Smooth muscle cell (in vitro differentiated cells): ENCODE measurements around the gene HTR3D. TPM values are rescaled to one million over a fixed set of nuclear protein-coding genes. Genes with fewer than 3 reads are reported as not detected.

Source experiments
- DNase-seq: peaks from one replicate; lab custom pipeline; 2025; ENCODE audit not compliant: unreplicated experiment; lab: John Stamatoyannopoulos, UW
- H2AFZ ChIP-seq: fragments of 200-600 bp; sonication (generic); 2 replicates; pipeline ENCODE4 v1.6.0; 2016; ENCODE audit warnings: antibody characterized with exemption, low read depth, mild to moderate bottlenecking
- H3F3A ChIP-seq: fragments of 200-600 bp; sonication (generic); 2 replicates; pipeline ENCODE4 v1.6.0; 2017; ENCODE audit warnings: antibody characterized with exemption, low read depth
- H3K27ac ChIP-seq: fragments of 200-600 bp; sonication (generic); 2 replicates; pipeline ENCODE4 v1.5.1; 2016; ENCODE audit warnings: low read depth, mild to moderate bottlenecking
- H3K27me3 ChIP-seq: fragments of 200-600 bp; sonication (generic); 2 replicates; pipeline ENCODE4 v1.6.1; 2016; ENCODE audit warnings: low read depth, mild to moderate bottlenecking
- H3K36me3 ChIP-seq: fragments of 200-600 bp; sonication (generic); 2 replicates; pipeline ENCODE4 v1.5.1; 2016; ENCODE audit warnings: low read depth
- H3K4me1 ChIP-seq: fragments of 200-600 bp; sonication (generic); 2 replicates; pipeline ENCODE4 v1.5.1; 2016; ENCODE audit warnings: low read depth
- H3K4me2 ChIP-seq: fragments of 200-600 bp; sonication (generic); 2 replicates; pipeline ENCODE4 v1.6.0; 2016; ENCODE audit warnings: mild to moderate bottlenecking
- H3K4me3 ChIP-seq: fragments of 200-600 bp; sonication (generic); 2 replicates; pipeline ENCODE4 v1.5.1; 2016; ENCODE audit warnings: mild to moderate bottlenecking
- H3K79me2 ChIP-seq: fragments of 200-600 bp; sonication (generic); 2 replicates; pipeline ENCODE4 v1.6.0; 2016; ENCODE audit warnings: low read depth, mild to moderate bottlenecking
- H3K9ac ChIP-seq: fragments of 200-600 bp; sonication (generic); 2 replicates; pipeline ENCODE4 v1.6.0; 2016; ENCODE audit warnings: low read depth
- H3K9me3 ChIP-seq: fragments of 200-600 bp; sonication (generic); replicated peaks from 2 replicates; pipeline ENCODE4 v1.5.1; 2016; ENCODE audit warnings: low read depth
- H4K20me1 ChIP-seq: fragments of 200-600 bp; sonication (generic); 2 replicates; pipeline ENCODE4 v1.6.0; 2016; ENCODE audit warnings: low read depth
- WGBS: methylation state at CpG from one replicate; pipeline ENCODE4 v1.1.7; 2016; ENCODE audit warnings: low lambda C conversion rate; 5-methylcytosine and 5-hydroxymethylcytosine counted together
- polyA plus RNA-seq: library from polyadenylated mRNA; unstranded; fragments of >200 nt; fragmentation: Nextera tagmentation; extraction: Ambion mirVana; gene quantifications from 2 replicates; pipeline ENCODE4 v1.2.1, GENCODE V29; 2016
- total RNA-seq: library from RNA; depleted of rRNA; stranded (reverse); fragments of >200 nt; gene quantifications from 2 replicates; pipeline ENCODE4 v1.2.3, GENCODE V29; 2014
- TF ChIP-seq, protein P1 (sequence below): fragments of 200-600 bp; sonication (generic); IDR thresholded peaks from 2 replicates; pipeline ENCODE4 v1.5.1; 2017; ENCODE audit warnings: borderline replicate concordance, mild to moderate bottlenecking, antibody characterized with exemption; ENCODE audit not compliant: insufficient read depth, poor library complexity, severe bottlenecking

HTR3D gene
- total and polyA plus RNA-seq, 2 experiments from 2014 or later, result not detected

DNA sequence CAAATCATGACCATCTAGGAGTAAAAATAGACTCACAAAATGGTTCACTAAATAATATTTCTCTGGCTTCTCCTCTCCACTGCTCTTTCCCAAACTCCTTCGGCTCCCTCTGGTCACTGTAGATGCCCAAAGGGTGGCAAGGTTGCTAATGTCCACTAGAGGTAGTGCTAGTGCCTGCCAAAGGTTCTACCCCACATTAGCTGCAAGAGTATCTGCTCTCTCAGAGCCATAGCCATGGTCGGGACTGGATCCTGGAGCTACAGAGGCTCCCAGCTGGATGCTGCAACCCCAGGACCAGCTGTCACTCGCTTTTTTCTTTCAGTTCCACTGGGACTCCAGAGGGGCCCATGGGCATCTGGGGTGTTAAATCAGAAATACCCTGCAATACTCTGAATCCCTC lies 8.5 kb downstream of the HTR3D start:
- WGBS, result 67% methylated on average over 3 of the region's 3 CpGs
- no peaks in the 10 kb centered on the region for H3K79me2 ChIP-seq

DNA sequence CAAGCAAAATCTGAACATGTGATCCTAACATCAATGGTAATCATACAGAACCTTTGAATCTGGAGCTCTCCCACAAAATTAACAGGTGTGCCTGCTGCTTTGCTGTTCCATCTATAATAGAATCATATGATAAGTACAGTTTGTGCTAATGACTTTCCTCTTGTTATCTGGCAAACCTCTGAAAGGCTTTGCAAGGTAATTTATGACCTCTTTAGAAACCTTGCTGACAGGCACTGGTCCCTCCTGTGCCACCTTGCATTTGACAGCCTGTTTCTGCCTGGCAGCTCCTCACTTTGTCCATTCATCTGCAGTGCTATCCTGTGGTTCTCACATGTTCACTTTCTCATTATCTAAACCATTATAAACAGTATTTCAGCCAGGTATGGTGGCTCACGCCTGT lies 11.1 kb downstream of the HTR3D start:
- TF ChIP-seq, protein P1, sequence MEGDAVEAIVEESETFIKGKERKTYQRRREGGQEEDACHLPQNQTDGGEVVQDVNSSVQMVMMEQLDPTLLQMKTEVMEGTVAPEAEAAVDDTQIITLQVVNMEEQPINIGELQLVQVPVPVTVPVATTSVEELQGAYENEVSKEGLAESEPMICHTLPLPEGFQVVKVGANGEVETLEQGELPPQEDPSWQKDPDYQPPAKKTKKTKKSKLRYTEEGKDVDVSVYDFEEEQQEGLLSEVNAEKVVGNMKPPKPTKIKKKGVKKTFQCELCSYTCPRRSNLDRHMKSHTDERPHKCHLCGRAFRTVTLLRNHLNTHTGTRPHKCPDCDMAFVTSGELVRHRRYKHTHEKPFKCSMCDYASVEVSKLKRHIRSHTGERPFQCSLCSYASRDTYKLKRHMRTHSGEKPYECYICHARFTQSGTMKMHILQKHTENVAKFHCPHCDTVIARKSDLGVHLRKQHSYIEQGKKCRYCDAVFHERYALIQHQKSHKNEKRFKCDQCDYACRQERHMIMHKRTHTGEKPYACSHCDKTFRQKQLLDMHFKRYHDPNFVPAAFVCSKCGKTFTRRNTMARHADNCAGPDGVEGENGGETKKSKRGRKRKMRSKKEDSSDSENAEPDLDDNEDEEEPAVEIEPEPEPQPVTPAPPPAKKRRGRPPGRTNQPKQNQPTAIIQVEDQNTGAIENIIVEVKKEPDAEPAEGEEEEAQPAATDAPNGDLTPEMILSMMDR, result no peak
- Histone ChIP-seq H2AFZ (no peak overlapping the region), H3K9ac (no peak overlapping the region), H3K36me3 (no peaks in the 10 kb centered on the region), H3K27ac (no peak overlapping the region), H3K27me3 (peaks cover under 1% of the 10 kb centered on the region), H3K4me3 (no peak overlapping the region), H3K4me1 (no peaks in the 10 kb centered on the region), H3K9me3 (no peaks in the 10 kb centered on the region), H3K79me2 (no peaks in the 10 kb centered on the region), H3F3A (no peaks in the 10 kb centered on the region), H3K4me2 (no peak overlapping the region), H4K20me1 (no peaks in the 10 kb centered on the region)
- 83% methylated on average over 1 of the region's 1 CpG for WGBS
- no peak for DNase-seq

More for the DNA sequence above, 8.5 kb downstream of the HTR3D start:
- Histone ChIP-seq H3K9me3 (no peaks in the 10 kb centered on the region), H4K20me1 (no peaks in the 10 kb centered on the region), H3K27me3 (peaks cover 8% of the 10 kb centered on the region), H3K27ac (no peak overlapping the region), H3K4me2 (no peak overlapping the region), H3K36me3 (no peaks in the 10 kb centered on the region), H3K9ac (no peak overlapping the region), H2AFZ (no peak overlapping the region), H3F3A (no peaks in the 10 kb centered on the region), H3K4me3 (no peak overlapping the region), H3K4me1 (no peaks in the 10 kb centered on the region)
- TF ChIP-seq, protein P1, result no peak
- no peak for DNase-seq

DNA sequence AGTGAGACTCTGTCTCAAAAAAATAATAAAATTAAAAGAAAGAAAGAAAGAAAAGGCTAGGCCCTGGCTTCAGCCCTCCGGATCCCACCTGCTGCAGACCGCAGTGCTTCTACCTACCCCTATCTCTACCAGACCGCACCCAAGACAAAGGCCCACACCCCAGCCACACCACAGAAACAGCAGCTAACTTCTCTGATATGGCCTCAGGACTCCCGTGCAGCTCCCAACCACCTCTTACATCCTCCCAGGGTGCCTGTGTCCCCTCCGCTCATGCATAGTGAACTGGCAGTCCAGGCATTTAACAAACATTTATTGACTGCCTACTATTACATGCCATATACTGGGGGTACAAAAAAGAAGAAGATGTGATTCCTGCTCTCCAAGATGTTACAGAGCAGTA lies 14.5 kb downstream of the HTR3D start:
- Histone ChIP-seq H3F3A (no peaks in the 10 kb centered on the region), H3K27me3 (no peaks in the 10 kb centered on the region), H3K27ac (no peak overlapping the region), H3K36me3 (no peaks in the 10 kb centered on the region), H2AFZ (no peak overlapping the region), H3K79me2 (no peaks in the 10 kb centered on the region), H3K9me3 (no peaks in the 10 kb centered on the region), H4K20me1 (no peaks in the 10 kb centered on the region), H3K4me1 (no peaks in the 10 kb centered on the region), H3K4me2 (no peak overlapping the region), H3K4me3 (no peak overlapping the region), H3K9ac (no peak overlapping the region)
- 95% methylated on average over 5 of the region's 5 CpGs for WGBS
- DNase-seq, result no peak
- TF ChIP-seq, protein P1, result no peak

DNA sequence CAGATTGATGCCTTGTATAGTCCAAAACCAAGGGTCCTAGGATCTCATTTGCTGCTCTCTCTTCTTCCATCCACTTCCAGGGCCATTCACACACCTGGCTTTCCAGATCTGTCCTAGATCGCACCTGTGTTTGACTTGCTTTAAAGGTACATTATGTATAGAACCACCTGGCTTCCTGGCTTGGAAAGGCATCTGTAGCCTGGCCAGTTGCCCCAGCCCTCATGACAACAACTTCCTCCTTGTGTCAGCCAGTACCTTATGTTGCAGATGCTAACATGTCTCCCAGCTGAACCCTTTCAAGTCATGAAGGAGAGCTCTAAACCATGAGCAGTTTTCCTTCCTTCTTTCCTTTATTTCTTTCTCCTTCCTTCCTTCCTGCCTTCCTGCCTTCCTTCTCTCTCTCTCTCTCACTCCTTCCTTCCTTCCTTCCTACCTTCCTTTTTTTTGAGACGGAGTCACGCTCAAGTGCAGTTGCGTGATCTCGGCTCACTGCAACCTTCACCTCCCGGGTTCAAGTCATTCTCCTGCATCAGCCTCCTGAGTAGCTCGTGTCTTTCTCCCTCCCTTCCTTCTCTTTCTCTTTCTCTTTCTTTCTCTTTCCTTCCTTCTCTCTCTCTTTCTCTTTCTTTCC lies 18.8 kb downstream of the HTR3D start:
- H3K4me3 ChIP-seq, result no peak overlapping the region
- no peak overlapping the region for H3K9ac ChIP-seq
- DNase-seq, result no peak
- no peaks in the 10 kb centered on the region for H3F3A ChIP-seq
- no peaks in the 10 kb centered on the region for H3K9me3 ChIP-seq
- H3K4me2 ChIP-seq, result no peak overlapping the region
- no peaks in the 10 kb centered on the region for H3K36me3 ChIP-seq
- H4K20me1 ChIP-seq, result no peaks in the 10 kb centered on the region
- H3K79me2 ChIP-seq, result no peaks in the 10 kb centered on the region
- H2AFZ ChIP-seq, result no peak overlapping the region
- H3K27me3 ChIP-seq, result no peaks in the 10 kb centered on the region
- WGBS, result 92% methylated on average over 7 of the region's 7 CpGs
- TF ChIP-seq, protein P1, result no peak
- H3K4me1 ChIP-seq, result no peaks in the 10 kb centered on the region
- no peak overlapping the region for H3K27ac ChIP-seq
